Measurements from ENCODE around the gene NDUFS2. TPM values are rescaled to one million over a fixed set of nuclear protein-coding genes. Genes with fewer than 3 reads are reported as not detected.

NDUFS2 gene
- total and polyA plus RNA-seq, 2 of the 8 experiments (the other 6 are each of a cell fraction or from before 2014, with no cell fraction given), result 95.1 to 113 TPM

- TF ChIP-seq SIRT6 (IDR thresholded peaks at IDR 0.05; ENCODE audit: low read length), result no peak
- TF ChIP-seq ATF2 (IDR thresholded peaks at IDR 0.05; ENCODE audit: low read length), result no peak
- TF ChIP-seq RAD21 (IDR thresholded peaks at IDR 0.05 in 1 of 2, conservative IDR thresholded peaks at IDR 0.05 in 1 of 2; ENCODE audit: low read depth in 2 of 2, low read length in 2 of 2), result no peak
- no peak for TF ChIP-seq TEAD4 (IDR thresholded peaks at IDR 0.05; ENCODE audit: low read depth, low read length)
- TF ChIP-seq SUZ12 (IDR thresholded peaks at IDR 0.05; ENCODE audit: low read length), result no peak
- no peak for TF ChIP-seq HDAC2 (IDR thresholded peaks at IDR 0.05; ENCODE audit: borderline replicate concordance in 1 of 2, low read depth in 2 of 2, low read length in 2 of 2)
- no peak for TF ChIP-seq GTF2F1 (IDR thresholded peaks at IDR 0.05; ENCODE audit: borderline replicate concordance, low read depth, low read length)
- no peak for TF ChIP-seq TAF1 (IDR thresholded peaks at IDR 0.05; ENCODE audit: low read depth, low read length)
- no peak for TF ChIP-seq CHD1 (IDR thresholded peaks at IDR 0.05; ENCODE audit: low read depth, low read length)
These were observed 37.1 kb upstream of the NDUFS2 start (continued) for GRCh38 chr1:161164901-161165610.

Measured in H1 (cell line).